Fibroblast of gingiva (primary cell): ENCODE measurements around the gene H2BK1.

Experiments used
- DNase-seq: peaks from one replicate; pipeline ENCODE4 v3.0.0-alpha.2; 2011; ENCODE audit warnings: low read depth

The H2BK1 gene

DNA sequence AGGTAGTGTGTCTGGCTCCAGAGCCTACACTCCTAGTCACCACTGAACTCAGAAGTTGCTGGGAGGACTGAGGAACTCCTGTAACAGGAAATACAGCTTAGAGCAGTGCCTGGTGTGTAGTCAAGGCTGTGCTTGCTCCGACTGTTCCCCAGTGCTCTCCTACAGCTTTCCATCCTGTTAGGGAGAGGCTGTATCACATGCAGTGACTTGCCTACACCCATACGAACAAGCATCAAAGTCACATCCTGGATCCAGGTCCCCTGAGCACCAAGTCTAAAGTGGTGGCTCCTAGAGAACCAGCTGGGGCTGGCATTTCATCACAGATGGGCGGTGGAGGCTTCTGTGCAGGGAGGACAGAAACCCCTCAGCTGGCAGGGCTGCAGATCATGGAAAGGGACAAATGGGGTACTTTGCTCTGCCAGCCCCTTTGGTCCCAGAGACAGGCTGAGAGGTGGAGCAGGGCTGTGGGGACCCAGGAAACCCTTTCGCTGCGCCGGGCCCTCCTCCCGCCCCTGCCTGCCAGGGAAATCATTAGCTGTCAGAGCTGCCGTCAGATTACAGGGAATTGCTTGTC, 30.9 kb downstream of the H2BK1 start:
- DNase-seq: no peak

DNA sequence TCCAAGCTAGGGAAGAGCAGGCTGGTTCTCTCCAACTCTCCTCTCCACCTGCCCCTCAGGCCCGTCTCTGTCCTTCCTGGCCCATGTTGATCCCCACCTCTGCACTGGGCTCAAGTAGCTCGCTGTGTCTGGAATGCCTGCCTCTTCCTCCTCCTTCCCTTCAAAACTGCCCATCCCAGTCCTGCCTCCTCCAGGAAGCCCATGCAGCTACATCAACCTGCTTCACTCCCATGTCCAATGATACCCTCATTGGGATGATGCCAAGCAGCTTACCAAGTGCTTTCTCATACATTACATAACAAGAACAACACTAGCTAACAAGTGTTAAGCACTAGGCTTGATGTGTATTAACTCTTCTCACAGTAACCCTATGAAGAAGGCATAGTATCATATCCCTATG, 31.5 kb downstream of the H2BK1 start:
- no peak for DNase-seq

DNA sequence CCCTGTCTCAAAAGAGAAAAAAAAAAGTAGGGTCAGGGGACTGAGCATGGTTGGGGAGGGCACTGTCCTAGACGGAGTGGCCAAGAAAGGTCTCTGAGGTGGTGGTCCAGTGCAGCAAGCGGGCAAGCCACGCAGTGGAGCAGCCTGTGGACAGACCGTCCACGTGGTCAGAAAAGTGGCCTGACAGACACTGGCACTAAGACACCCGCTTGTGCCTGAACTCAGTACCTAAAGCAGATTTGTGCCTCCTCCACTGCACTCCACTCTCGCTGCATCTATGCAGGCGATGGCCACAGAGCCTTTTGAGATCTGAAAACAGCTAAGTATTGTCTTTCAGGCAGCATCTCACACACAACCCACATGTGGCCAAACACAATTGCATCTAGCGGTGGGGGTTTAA, 32.1 kb downstream of the H2BK1 start:
- no peak for DNase-seq

DNA sequence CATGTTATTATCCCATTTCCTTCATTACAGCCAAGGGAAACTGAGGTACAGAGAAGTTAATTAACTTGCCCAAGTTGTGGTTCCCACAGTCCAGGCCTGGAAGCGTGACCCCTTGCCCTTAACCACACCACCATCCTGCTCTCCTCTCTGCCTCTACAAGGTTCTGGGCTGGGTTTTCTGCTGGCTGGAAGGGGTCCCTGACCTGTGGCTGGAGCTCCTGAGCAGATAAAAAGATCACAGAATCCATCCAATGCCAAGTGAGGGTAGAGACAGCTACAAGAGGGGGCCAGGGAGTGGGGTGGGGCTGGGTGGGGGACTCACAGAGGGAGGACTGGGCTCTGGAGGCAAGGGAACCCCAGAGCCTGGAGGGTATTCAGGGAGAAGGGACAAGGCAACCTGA, 33.0 kb downstream of the H2BK1 start:
- no peak for DNase-seq

DNA sequence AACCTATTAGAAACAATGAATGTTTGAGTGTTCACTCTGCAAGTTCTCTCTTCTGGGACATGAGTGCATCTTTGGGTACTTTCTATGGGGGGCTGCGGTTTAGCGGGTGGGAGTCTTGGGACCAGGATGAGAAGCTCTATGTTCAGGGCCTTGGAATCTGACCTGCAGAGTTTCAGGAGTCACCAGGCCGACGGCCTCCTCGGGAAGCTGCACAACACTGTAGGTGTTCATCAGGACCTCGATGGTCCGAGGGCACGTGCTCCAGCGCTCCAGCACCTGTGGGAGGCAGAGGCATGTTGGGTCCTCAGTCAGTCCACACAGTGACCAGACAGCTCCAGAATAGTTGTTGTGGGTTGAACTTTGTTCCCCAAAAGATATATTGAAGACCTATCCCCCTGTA, 33.9 kb downstream of the H2BK1 start:
- DNase-seq: no peak

DNA sequence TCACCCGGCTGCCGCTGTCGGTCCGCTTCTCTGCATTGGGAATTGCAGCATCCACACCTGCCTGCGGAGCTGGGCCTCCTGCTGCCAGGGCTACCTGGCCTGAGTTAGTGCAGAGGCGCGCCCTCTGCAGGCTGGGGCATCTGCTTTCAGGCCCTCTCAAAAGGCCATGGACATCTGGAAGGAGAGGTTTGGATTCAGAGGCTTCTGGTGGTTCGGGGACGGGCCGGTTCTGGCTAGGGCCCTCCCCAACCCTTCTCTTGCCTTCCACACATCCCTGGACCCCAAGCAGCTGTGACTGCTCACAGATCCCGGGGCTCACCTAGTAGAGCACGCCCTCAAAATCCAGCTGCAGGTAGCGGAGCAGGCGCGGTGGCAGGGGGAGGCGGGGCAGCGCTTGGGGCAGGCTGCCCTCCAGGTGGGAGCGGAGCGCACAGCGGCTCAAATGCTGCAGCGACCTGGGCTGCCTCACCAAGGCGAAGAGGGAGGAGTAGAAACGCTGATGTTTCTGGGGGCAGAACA, 34.4 kb downstream of the H2BK1 start:
- DNase-seq: no peak

- DNase-seq: no peak
These were observed 35.1 kb downstream of the H2BK1 start for GRCh38 chr7:151175047-151175792.

DNA sequence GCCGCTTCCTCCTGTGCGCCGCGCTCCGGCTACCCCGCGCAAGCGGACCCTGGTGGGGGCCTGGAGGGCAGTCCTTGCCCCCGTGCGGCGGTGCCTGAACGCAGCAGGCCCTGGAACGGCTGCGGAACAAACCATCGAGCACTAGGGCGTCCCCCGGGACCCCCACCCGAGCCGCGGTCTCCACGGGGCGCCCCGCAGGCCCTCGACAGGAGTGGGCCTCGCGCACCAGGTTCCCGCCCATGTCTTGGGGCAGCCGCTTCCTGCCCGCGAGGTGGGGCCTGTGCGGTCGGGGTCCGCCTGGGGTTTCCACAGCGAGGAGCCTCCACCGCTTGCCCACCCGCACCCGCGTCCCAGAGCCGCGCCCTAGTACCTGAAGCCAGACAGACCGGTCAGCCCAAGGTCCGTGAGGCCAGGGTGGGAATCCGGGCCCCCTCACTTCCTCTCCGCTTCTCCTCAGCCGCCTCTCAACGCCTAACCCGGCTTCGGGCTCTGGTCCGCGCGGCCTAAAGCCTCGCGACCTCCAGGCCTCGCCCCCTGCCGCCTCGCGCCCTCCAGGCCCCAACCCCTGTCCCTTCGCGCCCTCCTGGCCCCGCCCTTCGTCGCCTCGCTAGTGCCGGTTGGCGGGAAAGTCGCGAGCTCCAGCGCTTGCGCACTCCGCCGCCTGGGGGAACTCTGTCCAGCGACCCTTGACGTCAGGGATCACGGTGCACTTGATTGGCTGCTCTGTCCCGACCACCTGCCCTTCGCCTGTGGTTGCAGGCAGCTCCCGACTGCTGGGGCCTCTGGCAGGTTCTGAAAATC, 35.8 kb downstream of the H2BK1 start:
- no peak for DNase-seq

GRCh38 chr7:151173386-151174245, 36.7 kb downstream of the H2BK1 start:
- no peak for DNase-seq

- DNase-seq: peak; percentile 40
These were observed 37.8 kb downstream of the H2BK1 start for GRCh38 chr7:151172273-151173141.

DNA sequence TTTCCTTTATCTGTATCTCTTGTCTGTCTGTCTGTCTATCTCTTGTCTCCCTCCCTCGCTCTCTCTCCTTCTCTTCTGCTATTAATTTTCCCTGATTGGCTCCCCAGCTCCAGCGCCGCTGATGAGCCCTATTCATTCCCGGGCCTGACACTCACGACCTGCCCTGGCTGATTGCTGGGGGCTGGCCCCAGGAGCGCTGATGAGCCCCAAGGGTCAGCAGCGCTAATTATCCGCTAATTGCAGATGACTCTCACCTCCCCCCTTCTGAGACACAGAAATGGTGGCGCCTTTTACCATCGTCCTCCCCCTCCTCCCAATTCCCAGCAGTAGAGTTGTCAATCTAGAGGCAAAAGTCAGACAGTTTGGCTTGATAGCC, 41.5 kb downstream of the H2BK1 start:
- no peak for DNase-seq

DNA sequence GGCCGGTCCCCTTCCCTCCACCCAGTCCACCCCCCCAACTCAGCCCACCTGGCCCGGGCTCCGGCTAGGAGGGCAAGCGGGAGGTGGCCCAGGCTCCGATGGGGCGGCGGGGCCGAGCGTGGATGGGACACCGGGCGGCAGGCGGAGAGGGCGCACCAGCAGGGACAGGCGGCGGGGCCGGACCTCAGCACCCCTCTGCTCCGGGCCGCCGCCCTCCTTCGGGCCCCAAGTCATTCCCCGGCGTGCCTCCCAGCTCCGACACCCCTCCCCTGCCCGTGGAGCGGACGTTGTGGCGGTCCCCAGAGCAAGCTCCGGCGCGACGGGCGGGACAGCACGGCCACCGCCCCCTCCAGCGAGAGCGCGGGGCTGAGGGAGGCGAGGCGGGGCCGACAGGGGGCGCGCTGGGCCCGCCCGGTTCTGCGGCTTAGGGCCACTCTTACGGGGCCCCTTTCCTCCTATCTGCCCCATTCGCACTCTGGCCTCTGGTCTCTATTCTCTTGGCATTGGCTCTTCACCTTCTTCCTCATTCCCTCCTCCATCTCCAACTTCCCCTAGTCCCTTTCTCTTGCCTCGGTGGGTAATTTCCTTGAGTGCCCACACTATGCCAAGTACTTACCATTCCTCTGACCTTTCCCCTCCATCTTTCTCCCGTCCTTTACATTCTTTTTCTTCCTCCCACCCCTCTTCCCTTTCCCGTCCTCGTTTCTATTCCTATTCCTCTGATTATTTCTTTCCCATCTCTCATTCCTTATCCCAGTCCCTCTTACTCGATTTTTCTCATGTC, 42.1 kb downstream of the H2BK1 start:
- no peak for DNase-seq

GRCh38 chr7:151167197-151167961, 42.9 kb downstream of the H2BK1 start, which contains the start of gene GBX1:
GBX1 (minus strand) TSS chr7:151167694; CDS start chr7:151167548, 146 bp downstream.
- no peak for DNase-seq

DNA sequence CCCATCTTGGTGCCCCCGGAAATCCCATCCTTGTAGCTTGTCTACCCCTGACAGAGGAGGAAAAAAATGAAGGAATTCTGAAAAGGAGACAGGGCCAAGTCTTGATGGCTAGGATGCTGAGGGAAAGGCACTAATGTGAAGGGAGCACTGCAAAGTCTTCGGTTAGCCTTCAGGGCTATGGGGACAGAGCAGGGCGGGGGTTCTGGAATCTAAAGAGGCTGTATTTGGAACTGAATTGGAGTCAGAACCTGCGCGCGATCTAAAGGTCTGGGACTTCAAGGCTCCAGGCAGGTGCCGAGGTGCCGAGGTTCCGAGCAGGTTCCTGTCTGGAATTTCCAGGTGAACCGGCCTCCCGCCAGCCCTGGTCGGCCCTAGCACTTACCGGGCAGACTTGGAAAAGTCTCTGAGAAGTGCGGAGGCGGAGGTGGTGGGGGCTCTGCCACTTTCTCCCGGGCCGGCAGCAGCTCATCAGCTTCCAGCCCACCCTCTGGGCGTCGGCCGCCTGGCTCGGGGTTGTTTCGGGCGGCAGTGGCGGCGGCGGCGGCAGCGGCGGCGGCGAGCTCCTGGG, 43.6 kb downstream of the H2BK1 start:
- no peak for DNase-seq

GRCh38 chr7:151161757-151162156, 48.5 kb downstream of the H2BK1 start:
- no peak for DNase-seq
